ENCODE results near the gene LIG3. TPM values are rescaled to one million over a fixed set of nuclear protein-coding genes. Genes with fewer than 3 reads are reported as not detected.

LIG3 gene
- total and polyA plus RNA-seq, 2 of the 13 experiments (the other 11 are each of a cell fraction or from before 2014, with no cell fraction given), result 34.4 to 36.2 TPM

- TF ChIP-seq ARID5B (CRISPR knock-in tag; IDR thresholded peaks at IDR 0.05), result peak; percentile 79
- no peak for TF ChIP-seq KMT2B (CRISPR knock-in tag; IDR thresholded peaks at IDR 0.05)
- no peak for TF ChIP-seq TFDP2 (CRISPR knock-in tag; IDR thresholded peaks at IDR 0.05)
- TF ChIP-seq FOSL2 (CRISPR knock-in tag; IDR thresholded peaks at IDR 0.05), result peak; percentile 44; the same call in 1 of the 2 replicates
- TF ChIP-seq ZBTB40 (IDR thresholded peaks at IDR 0.05), result no peak
- TF ChIP-seq ZBTB40 (CRISPR knock-in tag; IDR thresholded peaks at IDR 0.05), result no peak; the same call in 1 of the 2 replicates
- no peak for TF ChIP-seq ZNF430 (CRISPR knock-in tag; IDR thresholded peaks at IDR 0.05)
- no peak for TF ChIP-seq POGZ (CRISPR knock-in tag; IDR thresholded peaks at IDR 0.05)
- no peak for TF ChIP-seq MXD4 (CRISPR knock-in tag; IDR thresholded peaks at IDR 0.05)
- TF ChIP-seq AHDC1 (CRISPR knock-in tag; IDR thresholded peaks at IDR 0.05; ENCODE audit: borderline replicate concordance), result peak; percentile 13; the same call in 1 of the 2 replicates
Observed at GRCh38 chr17:35051183-35051578, 70.9 kb downstream of the LIG3 start (continued).

Data from HepG2 (cell line).